ENCODE results near the gene GPR153. TPM values are rescaled to one million over a fixed set of nuclear protein-coding genes. Genes with fewer than 3 reads are reported as not detected.

Gene GPR153
- total and polyA plus RNA-seq, 2 of the 13 experiments (the other 11 are each of a cell fraction or from before 2014, with no cell fraction given) = 0.22 to 0.31 TPM

DNA sequence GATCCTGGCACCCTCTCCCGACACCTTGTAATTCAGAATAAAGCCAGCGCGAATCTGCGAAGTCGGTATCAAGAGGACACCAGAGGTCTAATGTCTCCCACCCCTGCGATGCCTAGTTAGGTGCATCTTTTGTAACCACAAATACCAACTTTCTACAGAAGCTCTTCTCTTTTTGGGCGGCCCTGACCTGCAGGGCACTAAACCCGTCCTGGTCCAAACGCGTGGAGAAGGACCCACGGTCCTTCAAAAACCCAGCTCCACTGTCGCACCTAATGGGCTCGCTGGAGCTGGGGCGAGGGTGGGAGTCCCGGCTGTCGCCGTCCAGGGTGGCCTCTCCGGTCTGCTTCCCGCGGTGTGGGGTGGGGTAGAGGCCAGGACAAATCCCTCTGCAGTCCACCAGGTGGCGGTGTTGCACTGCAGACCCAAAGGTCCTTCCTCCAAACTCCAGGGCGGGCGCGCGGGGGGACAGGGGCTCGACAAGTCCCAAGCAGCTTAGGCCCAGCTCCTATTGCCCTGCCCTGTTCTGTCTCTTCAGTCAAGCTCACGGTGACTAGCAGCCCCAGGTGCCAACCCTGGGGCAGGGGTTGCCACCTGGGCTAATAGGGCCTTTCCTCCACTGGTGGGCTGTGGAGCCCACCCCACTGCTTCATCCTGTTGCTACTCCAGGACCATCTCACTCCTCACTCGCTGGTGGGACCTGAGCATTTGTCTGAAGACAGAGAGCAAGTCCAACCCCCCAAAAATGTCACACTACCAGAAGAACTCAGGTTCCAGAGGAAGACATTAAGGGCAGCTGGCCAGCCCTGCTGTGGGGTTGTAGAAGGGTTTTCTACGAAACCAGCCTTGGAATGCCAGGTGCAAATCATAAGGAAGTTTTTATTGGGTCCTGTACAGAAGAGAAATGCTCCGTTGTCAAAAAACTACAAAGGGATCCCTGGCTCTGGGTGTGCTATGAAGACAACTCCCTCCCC lies 14.1 kb downstream of the GPR153 start (continued):
- TF ChIP-seq AKNA (CRISPR knock-in tag; IDR thresholded peaks at IDR 0.05; ENCODE audit: borderline replicate concordance) (no peak), FOXK2 (IDR thresholded peaks at IDR 0.05) (no peak), TSC22D2 (CRISPR knock-in tag; IDR thresholded peaks at IDR 0.05; ENCODE audit: borderline replicate concordance) (0 out of 2 replicates have a peak, but pooled peaks have one; percentile 58), ZNF563 (CRISPR knock-in tag; IDR thresholded peaks at IDR 0.05) (no peak), ZNF30 (CRISPR knock-in tag; IDR thresholded peaks at IDR 0.05) (no peak), MXD1 (CRISPR knock-in tag; IDR thresholded peaks at IDR 0.05) (no peak), RORA (CRISPR knock-in tag; IDR thresholded peaks at IDR 0.05) (no peak), FOSL1 (CRISPR knock-in tag; IDR thresholded peaks at IDR 0.05; ENCODE audit: borderline replicate concordance) (no peak), KDM4B (CRISPR knock-in tag; IDR thresholded peaks at IDR 0.05) (0 out of 2 replicates have a peak, but pooled peaks have one; percentile 25), KDM2A (CRISPR knock-in tag; IDR thresholded peaks at IDR 0.05; ENCODE audit: borderline replicate concordance, low read depth) (peak; percentile 35; the same call in 1 of the 2 replicates), STAT5B (CRISPR knock-in tag; IDR thresholded peaks at IDR 0.05) (no peak), IRX3 (CRISPR knock-in tag; IDR thresholded peaks at IDR 0.05; ENCODE audit: borderline replicate concordance, low read depth) (no peak)
- TF ChIP-seq, protein P1, sequence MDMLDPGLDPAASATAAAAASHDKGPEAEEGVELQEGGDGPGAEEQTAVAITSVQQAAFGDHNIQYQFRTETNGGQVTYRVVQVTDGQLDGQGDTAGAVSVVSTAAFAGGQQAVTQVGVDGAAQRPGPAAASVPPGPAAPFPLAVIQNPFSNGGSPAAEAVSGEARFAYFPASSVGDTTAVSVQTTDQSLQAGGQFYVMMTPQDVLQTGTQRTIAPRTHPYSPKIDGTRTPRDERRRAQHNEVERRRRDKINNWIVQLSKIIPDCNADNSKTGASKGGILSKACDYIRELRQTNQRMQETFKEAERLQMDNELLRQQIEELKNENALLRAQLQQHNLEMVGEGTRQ (IDR thresholded peaks at IDR 0.05; ENCODE audit: low read depth, low read length) = no peak
- TF ChIP-seq, protein P1 (CRISPR knock-in tag; IDR thresholded peaks at IDR 0.05; ENCODE audit: borderline replicate concordance) = no peak
- TF ChIP-seq, protein P2, sequence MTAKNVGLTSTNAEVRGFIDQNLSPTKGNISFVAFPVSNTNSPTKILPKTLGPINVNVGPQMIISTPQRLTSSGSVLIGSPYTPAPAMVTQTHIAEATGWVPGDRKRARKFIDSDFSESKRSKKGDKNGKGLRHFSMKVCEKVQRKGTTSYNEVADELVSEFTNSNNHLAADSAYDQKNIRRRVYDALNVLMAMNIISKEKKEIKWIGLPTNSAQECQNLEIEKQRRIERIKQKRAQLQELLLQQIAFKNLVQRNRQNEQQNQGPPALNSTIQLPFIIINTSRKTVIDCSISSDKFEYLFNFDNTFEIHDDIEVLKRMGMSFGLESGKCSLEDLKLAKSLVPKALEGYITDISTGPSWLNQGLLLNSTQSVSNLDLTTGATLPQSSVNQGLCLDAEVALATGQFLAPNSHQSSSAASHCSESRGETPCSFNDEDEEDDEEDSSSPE (CRISPR knock-in tag; IDR thresholded peaks at IDR 0.05) = 0 out of 2 replicates have a peak, but pooled peaks have one; percentile 22
- TF ChIP-seq, protein P3, sequence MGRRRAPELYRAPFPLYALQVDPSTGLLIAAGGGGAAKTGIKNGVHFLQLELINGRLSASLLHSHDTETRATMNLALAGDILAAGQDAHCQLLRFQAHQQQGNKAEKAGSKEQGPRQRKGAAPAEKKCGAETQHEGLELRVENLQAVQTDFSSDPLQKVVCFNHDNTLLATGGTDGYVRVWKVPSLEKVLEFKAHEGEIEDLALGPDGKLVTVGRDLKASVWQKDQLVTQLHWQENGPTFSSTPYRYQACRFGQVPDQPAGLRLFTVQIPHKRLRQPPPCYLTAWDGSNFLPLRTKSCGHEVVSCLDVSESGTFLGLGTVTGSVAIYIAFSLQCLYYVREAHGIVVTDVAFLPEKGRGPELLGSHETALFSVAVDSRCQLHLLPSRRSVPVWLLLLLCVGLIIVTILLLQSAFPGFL (CRISPR knock-in tag; IDR thresholded peaks at IDR 0.05) = no peak

Measured in HepG2 (cell line).